GM19372 (cell line): ENCODE data around the gene SAMD10.
"Not testable (repeated sequence)": the region's sequence is repeated elsewhere in the genome, so short reads cannot be mapped to it uniquely, and the experiment has no call there.

ENCODE experiments used
- ATAC-seq: cut with Tn5 transposase; IDR thresholded peaks from one replicate; pipeline ENCODE4 v1.9.1; 2021; ENCODE audit warnings: mild to moderate bottlenecking, low read depth, moderate library complexity; ENCODE audit not compliant: unreplicated experiment

Gene SAMD10

GRCh38 chr20:63979557-63980316, at the start of gene SAMD10:
Gene SAMD10 (minus strand): TSS chr20:63979642. CDS start chr20:63979467, 175 bp downstream.
- ATAC-seq = no peak

GRCh38 chr20:64027981-64028685, 48.7 kb upstream of the SAMD10 start:
- ATAC-seq = no peak

- no peak for ATAC-seq
Measured at GRCh38 chr20:64025826-64026412, 46.5 kb upstream of the SAMD10 start.

- no peak for ATAC-seq
Measured at GRCh38 chr20:64025101-64025825, 45.8 kb upstream of the SAMD10 start.

- no peak for ATAC-seq
Measured at GRCh38 chr20:64024141-64024990, 44.9 kb upstream of the SAMD10 start.

GRCh38 chr20:64023361-64024140, 44.1 kb upstream of the SAMD10 start:
- ATAC-seq = no peak

- no peak for ATAC-seq
Measured at GRCh38 chr20:64022671-64023360, 43.4 kb upstream of the SAMD10 start.

GRCh38 chr20:64021124-64021975, 41.9 kb upstream of the SAMD10 start:
- ATAC-seq = no peak

- ATAC-seq = no peak
Measured at GRCh38 chr20:64015635-64016034, 36.2 kb upstream of the SAMD10 start.

GRCh38 chr20:64012385-64013154, 33.1 kb upstream of the SAMD10 start:
- ATAC-seq = not testable (repeated sequence)

GRCh38 chr20:64011366-64011779, 31.9 kb upstream of the SAMD10 start:
- no peak for ATAC-seq

- ATAC-seq = no peak
Measured at GRCh38 chr20:64010711-64011237, 31.3 kb upstream of the SAMD10 start.

- ATAC-seq = no peak
Measured at GRCh38 chr20:64009811-64010387, 30.5 kb upstream of the SAMD10 start.

GRCh38 chr20:64006902-64007301, 27.5 kb upstream of the SAMD10 start:
- ATAC-seq = no peak

GRCh38 chr20:64006490-64006889, 27.0 kb upstream of the SAMD10 start:
- no peak for ATAC-seq

- ATAC-seq = no peak
Measured at GRCh38 chr20:64005394-64005793, 26.0 kb upstream of the SAMD10 start.
